SHP77 treated with DMSO at 0.1 percent for 48 hours (cell line): ENCODE measurements around the gene LRRC3.
"Not testable (repeated sequence)": the region's sequence is repeated elsewhere in the genome, so short reads cannot be mapped to it uniquely, and the experiment has no call there.

Experiments
- DNase-seq: peaks from one replicate; lab custom pipeline; 2025; lab: John Stamatoyannopoulos, UW

The LRRC3 gene, protein sequence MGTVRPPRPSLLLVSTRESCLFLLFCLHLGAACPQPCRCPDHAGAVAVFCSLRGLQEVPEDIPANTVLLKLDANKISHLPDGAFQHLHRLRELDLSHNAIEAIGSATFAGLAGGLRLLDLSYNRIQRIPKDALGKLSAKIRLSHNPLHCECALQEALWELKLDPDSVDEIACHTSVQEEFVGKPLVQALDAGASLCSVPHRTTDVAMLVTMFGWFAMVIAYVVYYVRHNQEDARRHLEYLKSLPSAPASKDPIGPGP

DNA sequence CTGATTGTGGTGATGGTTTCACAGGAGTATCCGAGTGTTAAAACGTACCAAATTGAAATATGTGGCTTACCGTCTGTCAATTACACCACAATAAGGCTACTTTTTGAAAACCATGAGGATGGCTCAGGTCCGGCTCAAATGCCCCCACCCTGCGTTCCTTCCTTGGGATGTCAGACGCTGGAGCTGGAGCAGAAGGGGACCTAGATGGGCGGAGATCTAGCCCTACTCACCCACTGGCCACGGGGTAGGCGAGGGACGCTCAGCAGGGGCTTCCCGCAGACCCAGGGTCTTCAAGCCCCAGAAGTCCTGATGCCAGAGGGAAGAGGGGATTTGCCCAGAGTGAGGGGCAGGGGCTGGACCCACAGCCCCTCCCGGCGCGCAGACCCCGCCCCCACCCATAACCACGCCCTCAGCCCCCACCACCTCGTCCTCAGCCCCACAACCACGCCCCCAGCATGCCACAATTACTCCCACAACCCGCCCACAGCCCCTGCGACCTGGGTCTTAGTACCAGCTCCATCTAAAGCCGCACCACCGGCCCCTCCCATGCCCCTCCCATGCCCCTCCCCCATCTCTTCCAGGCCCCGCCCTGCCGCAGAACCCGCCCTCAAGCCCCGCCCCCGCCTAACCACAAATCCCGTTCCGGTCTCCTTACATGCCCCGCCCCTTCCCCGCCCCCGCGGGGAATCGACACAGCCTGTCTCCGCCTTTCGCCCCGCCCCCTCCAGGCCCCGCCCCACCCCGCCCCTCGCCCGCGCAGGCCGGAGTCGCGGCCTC lies at the start of gene LRRC3:
Gene LRRC3 (plus strand): TSS at position 764 of the 777 bp plus-strand sequence. CDS start 1,135 bp downstream, outside the sequence.
- DNase-seq = no peak

DNA sequence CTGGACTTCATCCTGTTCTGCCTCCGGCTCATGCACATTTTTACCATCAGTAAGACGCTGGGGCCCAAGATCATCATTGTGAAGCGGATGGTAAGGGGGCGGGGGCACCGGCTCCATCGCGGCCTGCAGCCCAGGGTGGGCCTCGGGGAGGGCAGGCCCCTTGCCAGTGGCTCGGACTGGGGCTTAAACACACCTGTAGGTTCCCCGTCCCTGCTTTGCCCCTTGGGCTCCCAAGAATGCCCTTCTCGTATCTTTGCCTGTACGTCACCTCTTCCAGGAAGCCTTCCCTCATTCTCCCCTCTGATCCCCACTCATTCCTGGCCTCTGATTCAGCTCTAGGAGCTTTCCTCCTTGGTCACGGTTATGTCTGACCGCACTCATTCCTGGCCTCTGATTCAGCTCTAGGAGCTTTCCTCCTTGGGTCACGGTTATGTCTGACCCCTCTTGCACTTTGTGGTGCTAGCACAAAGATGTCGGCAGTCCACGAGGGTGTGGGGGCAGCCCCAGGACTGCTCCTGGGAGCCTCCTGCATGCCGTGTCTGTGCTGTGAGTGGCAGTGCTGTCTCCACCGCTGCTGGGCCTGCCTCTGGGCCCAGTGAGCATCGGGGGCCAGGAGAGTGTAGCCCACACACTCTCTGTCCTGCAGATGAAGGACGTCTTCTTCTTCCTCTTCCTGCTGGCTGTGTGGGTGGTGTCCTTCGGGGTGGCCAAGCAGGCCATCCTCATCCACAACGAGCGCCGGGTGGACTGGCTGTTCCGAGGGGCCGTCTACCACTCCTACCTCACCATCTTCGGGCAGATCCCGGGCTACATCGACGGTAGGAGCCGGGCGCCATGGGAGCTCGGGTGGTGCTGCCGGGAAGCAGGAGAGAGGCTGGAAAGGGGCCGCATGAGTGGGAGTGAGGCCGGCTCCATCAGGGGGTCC lies 49.1 kb upstream of the LRRC3 start:
- DNase-seq = no peak

DNA sequence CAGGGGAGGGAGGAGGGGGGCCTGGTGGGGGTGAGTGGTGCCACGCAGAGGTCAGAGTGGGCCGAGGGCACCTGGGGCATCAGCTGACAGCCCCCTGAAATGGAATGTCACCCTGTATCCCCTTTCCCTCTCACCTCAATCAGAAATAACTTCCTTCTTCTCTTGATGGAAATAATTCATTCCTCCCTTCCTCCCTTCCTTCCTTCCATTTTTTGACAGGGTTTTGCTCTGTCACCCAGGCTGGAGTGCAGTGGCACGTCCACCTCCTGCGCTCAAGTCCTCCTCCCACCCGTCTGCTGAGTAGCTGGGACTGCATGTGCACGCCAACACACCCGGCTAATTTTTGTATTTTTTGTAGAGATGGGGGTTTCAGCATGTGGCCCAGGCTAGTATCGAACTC lies 48.4 kb upstream of the LRRC3 start:
- DNase-seq = no peak

DNA sequence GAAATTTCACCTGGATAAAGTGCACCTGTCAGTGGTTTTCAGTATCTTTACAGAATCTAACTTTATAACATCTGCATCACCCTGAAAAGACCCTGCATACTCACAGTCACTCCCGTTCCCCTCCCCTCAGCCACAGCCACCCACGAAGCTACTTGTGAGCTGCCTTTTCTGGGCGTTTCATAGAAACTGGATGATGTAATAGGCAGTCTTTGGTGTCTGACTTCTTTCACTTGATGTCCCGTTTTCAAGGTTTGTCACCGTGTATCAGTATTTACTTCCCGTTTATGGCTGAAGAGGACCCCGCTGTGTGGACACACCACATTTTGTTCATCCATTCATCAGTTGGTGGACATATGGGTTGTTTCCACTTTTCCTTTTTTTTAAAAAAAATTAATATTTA lies 47.8 kb upstream of the LRRC3 start:
- DNase-seq = no peak

DNA sequence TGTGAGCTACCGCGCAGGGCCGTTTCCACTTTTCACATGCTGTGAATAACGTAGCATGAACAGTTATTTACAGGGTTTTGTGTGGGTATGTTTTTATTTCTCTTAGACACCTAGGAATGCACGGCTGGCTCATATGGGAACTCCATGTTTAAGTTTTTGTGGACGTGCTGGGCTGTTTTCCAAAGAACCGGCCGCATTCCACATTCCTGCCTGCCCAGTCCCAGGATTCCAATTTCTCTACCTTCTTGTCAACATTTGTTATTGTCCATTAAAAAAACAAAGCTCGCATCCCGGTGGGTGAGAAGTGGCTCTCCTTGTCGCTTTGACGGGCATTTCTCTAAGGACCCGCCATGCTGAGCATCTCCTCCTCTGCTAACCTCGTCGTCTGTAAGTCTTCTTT lies 47.1 kb upstream of the LRRC3 start:
- no peak for DNase-seq

DNA sequence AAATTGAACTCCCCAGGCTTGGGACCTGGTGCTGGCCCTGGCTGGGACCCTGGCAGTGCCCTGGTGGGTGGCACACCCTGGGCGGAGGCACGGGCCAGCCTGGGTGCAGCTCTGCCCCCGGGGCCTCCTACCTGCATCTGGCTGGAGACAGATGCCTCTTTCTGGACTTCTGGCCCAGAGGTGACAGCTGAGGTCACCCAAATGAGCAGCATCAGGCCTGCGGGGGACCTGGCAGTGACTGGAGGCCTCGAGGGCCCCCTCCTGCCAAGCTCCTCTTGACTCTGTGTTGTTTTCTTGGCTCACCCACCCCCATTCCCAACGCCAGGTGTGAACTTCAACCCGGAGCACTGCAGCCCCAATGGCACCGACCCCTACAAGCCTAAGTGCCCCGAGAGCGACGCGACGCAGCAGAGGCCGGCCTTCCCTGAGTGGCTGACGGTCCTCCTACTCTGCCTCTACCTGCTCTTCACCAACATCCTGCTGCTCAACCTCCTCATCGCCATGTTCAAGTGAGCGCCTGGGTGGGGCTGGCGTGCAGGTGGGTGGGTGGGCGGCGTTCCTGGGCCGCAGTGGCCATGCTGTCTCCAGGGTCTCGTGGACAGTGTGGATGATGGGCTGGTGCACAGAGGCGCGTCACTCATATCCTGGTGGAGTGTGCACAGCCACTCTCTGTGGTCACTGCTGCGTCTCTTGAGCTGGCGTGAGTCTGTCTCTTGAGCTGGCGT lies 41.6 kb upstream of the LRRC3 start:
- DNase-seq = no peak

DNA sequence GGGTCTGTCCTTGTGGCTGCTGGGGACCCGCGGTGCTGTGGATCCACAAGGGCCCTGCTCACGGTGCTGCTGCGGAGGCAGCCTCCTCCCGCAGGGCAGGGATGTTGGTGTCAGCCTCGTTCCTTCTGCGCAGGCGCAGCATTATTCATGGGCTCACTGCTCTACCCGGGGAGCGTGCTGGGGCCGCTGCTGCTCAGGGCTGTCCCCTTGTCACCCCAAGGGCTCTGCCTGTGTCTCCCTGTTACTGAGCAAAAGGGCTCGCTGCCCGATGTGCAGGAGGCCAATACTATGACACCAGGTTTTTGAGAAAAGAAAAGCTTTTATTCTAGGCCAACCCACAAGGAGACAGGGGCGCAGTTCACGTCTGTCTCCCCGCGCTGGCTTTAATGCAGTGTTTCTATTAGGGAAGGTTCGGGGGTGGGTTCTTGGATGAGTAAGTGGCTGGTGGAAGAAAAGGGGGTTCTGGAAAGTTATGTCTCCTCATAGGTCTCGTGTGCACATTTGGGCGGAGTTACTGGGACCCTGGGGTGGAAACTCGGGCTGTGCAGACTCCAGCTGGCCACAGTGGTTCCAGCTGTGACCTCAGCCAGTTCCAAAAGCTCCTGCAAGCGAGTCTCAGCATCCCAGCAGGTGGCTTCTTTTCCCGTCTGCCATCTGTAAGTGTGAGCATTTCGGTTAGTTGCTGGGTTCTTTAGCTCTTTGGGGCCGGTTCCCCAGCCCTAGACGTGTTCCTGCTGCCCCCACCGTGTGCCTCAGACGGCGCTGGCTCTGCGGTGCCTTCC lies 40.8 kb upstream of the LRRC3 start:
- DNase-seq = no peak

DNA sequence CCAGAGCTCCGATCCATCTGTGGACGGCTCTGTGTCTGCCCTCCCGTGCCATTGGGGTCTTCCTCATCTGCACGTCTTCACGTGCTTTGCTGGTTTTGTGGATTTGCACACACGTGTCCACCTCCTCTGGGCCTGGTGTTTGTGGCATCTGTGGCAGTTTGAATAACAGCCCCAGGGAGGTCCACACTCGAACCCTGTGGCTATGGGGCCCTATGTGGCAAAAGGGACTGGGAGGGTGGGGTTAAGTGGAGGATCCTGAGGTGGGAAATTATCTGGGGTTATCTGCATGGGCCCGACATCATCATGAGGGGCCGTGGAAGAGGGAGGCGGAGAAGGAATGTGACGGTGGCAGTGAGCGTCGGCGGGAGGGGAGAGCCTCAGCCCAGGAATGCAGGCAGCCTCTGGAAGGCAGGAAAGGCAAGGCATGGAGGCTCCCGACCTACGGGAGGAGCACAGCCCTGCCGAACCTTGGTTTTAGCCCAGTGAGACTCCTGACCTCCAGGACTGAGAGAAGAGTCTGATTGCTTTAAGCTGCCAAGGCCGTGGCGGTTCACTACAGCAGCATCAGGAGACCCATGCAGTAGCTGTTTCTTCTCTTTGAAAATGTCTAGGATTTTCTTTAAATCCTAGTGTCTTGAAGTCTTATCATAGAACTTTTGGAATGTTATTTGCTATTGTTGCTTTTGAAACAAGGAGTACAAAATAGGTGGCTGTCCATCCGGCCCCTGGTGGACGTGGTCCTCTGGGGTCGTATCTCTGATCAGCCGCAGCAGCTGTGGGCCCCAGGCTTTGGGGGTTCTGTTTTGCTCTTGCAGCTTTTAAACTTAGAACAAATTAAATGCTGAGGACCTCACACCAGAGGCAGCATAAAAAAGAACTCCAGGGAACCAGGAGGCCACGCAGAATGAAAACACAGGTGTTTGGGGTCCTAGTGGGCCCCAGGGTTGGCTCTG lies 40.0 kb upstream of the LRRC3 start:
- no peak for DNase-seq

DNA sequence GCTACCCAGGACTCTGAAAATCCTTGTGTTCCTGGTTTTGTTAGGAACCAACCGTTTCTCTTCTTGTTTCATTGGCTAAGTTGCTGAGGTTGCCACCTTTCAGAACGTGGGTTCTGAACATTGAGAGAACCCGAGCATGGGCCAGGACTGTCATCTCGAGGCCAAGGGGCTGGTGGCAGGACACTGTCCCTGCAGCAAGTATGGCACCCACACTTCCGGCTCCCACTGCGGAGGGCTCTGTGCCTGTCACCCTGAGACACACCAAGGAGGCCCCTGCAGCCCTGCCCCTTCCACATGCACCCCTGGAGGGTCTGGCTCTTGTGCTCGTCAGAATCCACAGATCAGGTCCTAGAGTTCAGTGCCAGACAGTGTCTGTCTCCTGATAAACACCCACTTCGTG lies 39.1 kb upstream of the LRRC3 start:
- no peak for DNase-seq

DNA sequence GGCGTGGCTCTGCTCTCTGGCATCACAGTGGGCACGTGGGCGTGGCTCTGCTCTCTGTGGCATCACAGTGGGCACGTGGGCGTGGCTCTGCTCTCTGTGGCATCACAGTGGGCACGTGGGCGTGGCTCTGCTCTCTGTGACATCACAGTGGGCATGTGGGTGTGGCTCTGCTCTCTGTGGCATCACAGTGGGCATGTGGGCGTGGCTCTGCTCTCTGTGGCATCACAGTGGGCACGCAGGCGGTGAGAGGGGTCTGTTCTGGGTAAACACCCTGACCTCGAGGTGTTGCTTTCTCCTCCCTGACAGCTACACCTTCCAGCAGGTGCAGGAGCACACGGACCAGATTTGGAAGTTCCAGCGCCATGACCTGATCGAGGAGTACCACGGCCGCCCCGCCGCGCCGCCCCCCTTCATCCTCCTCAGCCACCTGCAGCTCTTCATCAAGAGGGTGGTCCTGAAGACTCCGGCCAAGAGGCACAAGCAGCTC lies 37.6 kb upstream of the LRRC3 start:
- DNase-seq = not testable (repeated sequence)

DNA sequence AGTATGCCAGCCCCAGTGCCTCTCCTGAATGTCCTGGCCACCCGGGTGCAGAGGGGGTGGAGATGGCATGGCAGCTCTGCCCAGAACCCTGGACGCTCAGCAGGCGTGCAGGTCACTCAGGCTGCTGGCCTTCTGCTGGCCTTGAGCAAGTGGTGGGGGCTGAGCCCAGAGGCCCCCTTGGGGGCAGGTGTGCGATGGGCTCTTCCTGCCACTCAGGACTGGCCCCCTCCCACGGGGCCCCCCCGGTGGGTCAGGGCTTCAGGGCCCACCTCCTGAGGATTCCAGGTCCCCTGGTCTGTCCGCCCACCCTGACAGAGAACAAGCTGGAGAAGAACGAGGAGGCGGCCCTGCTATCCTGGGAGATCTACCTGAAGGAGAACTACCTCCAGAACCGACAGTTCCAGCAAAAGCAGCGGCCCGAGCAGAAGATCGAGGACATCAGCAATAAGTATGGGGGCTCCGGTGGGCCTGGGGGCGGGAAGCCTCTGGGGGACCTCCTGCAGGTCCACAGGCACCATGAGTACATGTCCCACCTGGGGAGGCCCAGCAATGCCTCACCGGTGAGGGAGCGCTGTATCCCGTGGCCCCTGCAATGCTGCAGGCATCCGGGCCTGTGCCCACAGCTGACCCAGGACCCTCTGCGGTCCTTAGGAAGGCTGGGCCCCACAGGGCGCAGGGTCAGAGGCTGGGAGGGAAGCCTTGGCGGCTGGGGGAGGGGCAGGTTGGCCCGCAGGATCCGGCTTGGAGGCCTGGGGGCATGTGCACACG lies 37.0 kb upstream of the LRRC3 start:
- DNase-seq = no peak

DNA sequence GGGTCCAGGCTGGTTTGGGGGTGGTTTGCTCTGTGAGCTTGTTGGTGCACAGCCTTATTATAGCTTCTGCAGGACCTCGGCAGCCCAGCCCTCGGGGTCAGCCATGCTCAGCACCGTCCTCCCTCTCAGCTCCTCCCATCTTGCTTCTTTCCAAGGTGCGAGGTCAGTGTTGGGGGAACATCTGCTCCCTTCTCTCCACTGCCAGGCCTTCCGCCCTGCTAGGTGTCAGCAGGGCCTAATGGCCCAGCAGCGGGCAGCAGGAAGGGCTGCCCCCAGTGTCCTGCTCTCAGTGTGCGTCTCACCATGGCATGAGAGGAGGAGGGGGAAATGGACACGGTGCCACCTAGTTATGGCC lies 36.5 kb upstream of the LRRC3 start:
- DNase-seq = no peak

DNA sequence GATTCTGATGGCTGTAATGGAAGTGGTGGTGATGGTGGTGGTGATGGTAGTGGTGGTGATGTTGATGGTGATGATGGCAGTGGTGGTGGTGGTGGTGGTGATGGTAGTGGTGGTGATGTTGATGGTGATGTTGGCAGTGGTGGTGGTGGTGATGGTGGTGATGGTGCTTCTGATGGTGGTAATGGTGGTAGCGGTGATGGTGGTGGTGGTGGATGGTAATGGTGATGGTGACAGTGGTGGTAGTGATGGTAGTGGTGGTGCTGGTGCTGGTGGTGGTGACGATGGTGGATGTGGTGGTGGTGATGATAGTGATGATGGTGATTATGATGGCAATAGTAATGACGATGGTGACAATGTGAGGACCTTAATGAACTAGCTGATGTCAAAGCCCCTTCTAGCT lies 35.6 kb upstream of the LRRC3 start:
- DNase-seq = no peak

DNA sequence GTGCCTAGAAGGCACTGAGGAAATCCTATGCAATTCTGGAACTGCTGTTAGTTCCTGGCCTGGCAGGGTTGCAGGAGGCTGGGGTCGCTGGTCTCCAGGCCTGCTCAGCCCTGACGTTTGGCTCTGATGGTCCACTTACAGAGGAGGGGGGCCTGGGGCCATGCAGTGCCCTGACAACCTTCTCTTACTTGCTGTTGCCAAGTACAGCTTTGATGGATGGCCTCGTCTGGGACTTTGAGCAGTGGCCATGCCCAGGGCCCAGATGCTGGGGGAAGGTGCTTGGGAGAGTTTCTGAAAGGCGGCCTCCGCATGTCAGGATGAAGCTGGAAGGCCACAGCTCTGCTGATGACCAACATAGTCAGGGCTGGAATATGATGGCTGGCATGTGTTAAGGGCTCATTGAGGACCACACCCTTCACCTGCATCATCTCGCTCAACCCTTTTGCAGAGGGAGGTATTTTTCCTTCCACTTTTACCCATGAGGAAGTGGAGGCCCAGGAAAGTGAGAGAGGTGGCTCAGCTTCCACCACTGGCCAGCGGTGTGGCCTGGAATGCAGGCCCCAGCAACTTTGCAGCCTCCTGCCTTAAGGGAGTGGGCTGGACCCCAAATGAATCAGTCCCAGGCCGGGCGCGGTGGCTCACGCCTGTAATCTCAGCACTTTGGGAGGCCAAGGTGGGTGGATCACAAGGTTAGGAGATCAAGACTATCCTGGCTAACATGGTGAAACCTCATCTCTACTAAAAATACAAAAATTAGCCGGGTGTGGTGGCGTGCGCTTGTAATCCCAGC lies 34.7 kb upstream of the LRRC3 start:
- no peak for DNase-seq

DNA sequence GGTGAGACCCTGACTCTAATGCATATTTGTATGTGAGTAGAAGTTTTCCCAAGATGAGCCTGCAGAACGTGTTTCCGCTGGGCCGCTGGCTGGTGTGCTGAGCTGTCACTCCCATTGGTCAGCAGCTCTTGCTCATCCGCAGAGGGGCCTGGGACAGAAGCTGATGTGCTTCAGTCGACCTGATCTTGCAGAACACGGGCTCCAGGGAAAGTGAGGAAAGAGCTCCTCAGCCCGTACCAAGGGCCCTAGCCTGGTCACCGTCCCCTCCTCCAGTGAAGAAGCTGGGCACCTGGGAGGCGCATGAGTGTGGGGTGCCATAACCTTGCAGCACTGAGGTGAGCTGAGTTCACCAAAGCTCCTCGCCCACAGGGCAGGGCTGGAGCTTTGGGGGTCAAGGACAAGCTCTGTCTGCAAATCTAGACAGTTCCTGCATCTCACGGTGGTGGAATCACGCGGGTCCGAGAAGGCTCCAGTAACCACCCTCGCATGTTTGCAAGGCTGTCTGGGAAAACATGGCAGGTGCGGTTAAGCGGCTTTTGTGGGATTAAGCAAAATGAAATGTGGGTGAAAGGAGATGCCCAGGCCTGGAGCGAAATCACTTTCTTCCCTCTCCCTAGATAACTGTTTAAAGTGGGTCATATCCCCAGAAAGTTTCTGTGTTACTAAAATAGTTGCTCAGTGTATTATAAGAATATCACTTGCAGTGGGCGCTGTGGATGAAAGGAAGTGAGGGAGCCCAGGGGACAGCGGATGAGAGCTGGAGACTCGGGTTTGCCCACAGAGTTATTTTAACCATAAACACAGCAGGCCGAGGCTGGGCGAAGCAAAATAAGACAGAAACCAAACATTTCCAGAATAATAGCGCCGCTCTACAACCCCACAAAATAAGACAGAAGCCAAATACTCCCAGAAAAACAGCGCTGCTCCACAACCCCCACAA lies 33.1 kb upstream of the LRRC3 start:
- no peak for DNase-seq

DNA sequence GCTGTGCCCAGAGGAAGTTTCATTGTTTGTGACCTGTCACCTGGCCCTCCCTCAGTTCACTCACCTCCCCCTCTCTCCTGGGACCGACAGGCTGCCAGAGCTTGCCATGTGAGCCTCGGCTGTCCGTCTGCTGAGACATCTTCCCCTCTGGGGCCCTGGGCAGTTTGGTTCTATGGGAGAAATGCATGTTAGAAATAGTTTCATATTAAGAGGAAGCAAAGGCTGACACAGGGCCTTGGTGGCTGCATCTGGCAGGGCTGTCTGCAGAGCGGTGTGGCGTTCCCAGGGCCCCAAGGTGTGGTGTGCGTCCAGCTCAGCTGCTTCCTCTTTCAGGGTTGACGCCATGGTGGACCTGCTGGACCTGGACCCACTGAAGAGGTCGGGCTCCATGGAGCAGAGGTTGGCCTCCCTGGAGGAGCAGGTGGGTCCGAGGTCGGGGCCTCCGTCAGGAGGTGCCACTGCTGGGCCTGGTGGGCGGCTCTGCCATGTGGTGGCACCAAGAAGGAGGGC lies 31.9 kb upstream of the LRRC3 start:
- DNase-seq = no peak
